Measurements from ENCODE around the gene NCKAP5.

Gene NCKAP5

DNA sequence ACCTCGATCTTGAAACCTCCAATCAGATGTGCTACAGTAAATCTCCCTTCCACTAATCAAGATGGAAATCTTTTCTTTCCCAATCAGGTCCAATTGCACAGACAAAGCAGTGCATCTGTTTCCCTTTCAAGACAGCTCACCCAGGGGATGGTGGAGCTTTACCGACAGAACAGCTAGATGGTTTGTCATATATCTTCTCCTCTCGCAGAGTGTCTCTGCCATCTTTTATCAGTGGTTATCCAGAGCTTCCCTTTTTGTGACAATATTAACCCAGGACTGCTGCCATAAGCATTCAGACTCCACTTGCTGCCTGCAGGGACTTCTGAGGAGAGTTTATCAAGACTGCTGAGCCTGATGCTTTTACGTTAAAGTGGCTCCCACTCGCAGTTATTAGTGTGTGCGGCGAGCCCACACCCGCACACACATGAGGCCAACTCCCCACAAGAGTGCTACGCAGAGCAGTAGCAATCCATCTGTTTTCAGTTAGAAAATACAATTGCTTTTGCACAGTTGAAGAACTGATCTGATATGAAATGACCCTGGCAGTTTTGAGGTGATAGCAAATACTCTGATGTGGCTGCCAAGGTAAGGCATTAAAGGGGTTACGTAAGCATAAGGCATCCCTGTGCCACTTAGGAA lies 398.9 kb downstream of the NCKAP5 start:
- Histone ChIP-seq H3K4me1 (ENCODE audit: control insufficient read depth in 1 of 2, insufficient read depth in 1 of 2, low read depth in 1 of 2, low read length in 1 of 2) (no peaks in the 10 kb centered on the region), H3K27ac (no peak overlapping the region), H3K36me3 (no peaks in the 10 kb centered on the region), H3K9me3 (no peaks in the 10 kb centered on the region), H3K27me3 (no peaks in the 10 kb centered on the region), H3K4me3 (ENCODE audit: low read depth in 1 of 2, low read length in 1 of 2) (no peak overlapping the region)
- TF ChIP-seq CTCF (IDR thresholded peaks at IDR 0.05): no peak

DNA sequence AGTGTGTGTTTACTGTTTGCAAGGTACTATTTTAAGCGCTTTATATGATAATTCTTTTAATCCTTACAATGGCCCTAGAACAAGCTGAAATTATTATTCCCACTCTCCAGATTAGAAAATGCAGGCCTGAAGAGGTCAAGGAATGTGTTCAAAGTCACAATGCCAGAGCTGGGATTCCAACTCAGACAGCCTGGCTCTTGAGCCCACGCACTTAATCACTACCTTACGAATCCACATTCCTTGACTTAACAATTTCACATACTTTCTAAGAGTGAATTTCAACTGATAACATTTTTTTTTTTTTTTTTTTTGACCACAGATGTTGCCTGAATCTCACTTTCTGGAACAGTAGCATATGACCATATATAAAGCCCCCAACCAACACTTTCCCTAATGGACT lies 400.3 kb downstream of the NCKAP5 start:
- Histone ChIP-seq H3K27me3 (no peaks in the 10 kb centered on the region), H3K27ac (no peak overlapping the region), H3K36me3 (no peaks in the 10 kb centered on the region), H3K9me3 (no peaks in the 10 kb centered on the region), H3K4me1 (ENCODE audit: control insufficient read depth in 1 of 2, insufficient read depth in 1 of 2, low read depth in 1 of 2, low read length in 1 of 2) (no peaks in the 10 kb centered on the region), H3K4me3 (ENCODE audit: low read depth in 1 of 2, low read length in 1 of 2) (no peak overlapping the region)
- no peak for TF ChIP-seq CTCF (IDR thresholded peaks at IDR 0.05)

GRCh38 chr2:133167223-133167622 lies 401.0 kb downstream of the NCKAP5 start:
- TF ChIP-seq CTCF (IDR thresholded peaks at IDR 0.05): no peak

GRCh38 chr2:133166031-133166430 lies 402.2 kb downstream of the NCKAP5 start:
- Histone ChIP-seq H3K4me3 (ENCODE audit: low read depth in 1 of 2, low read length in 1 of 2) (no peak overlapping the region), H3K27me3 (no peaks in the 10 kb centered on the region), H3K36me3 (no peaks in the 10 kb centered on the region), H3K4me1 (ENCODE audit: control insufficient read depth in 1 of 2, insufficient read depth in 1 of 2, low read depth in 1 of 2, low read length in 1 of 2) (no peaks in the 10 kb centered on the region), H3K9me3 (no peaks in the 10 kb centered on the region), H3K27ac (no peak overlapping the region)
- TF ChIP-seq CTCF (IDR thresholded peaks at IDR 0.05): no peak

More at GRCh38 chr2:133167223-133167622, 401.0 kb downstream of the NCKAP5 start:
- no peaks in the 10 kb centered on the region for H3K36me3 ChIP-seq
- H3K27me3 ChIP-seq: no peaks in the 10 kb centered on the region
- no peak overlapping the region for H3K27ac ChIP-seq
- H3K4me1 ChIP-seq (ENCODE audit: control insufficient read depth in 1 of 2, insufficient read depth in 1 of 2, low read depth in 1 of 2, low read length in 1 of 2): no peaks in the 10 kb centered on the region
- no peak overlapping the region for H3K4me3 ChIP-seq (ENCODE audit: low read depth in 1 of 2, low read length in 1 of 2)
- H3K9me3 ChIP-seq: no peaks in the 10 kb centered on the region

- no peak overlapping the region for H3K4me3 ChIP-seq (ENCODE audit: low read depth in 1 of 2, low read length in 1 of 2)
- H3K9me3 ChIP-seq: no peaks in the 10 kb centered on the region
- no peaks in the 10 kb centered on the region for H3K27me3 ChIP-seq
- H3K4me1 ChIP-seq (ENCODE audit: control insufficient read depth in 1 of 2, insufficient read depth in 1 of 2, low read depth in 1 of 2, low read length in 1 of 2): no peaks in the 10 kb centered on the region
- H3K27ac ChIP-seq: no peak overlapping the region
- no peak for TF ChIP-seq CTCF (IDR thresholded peaks at IDR 0.05)
- no peaks in the 10 kb centered on the region for H3K36me3 ChIP-seq
Observed at GRCh38 chr2:133163111-133163510, 405.2 kb downstream of the NCKAP5 start.
